ENCODE results near the gene TDRD12. TPM values are rescaled to one million over a fixed set of nuclear protein-coding genes. Genes with fewer than 3 reads are reported as not detected.
A peak's percentile ranks its signal among the peaks of the same experiment; 100 is the strongest.

The TDRD12 gene
- total and polyA plus RNA-seq, 2 of the 13 experiments (the other 11 are each of a cell fraction or from before 2014, with no cell fraction given), result 0.03 to 0.40 TPM

GRCh38 chr19:32869369-32869965 lies 149.9 kb downstream of the TDRD12 start, which contains the start of gene SLC7A9 (continued):
- no peak for TF ChIP-seq BATF2 (CRISPR knock-in tag; IDR thresholded peaks at IDR 0.05)
- no peak for TF ChIP-seq CBX1 (IDR thresholded peaks at IDR 0.05; ENCODE audit: low read depth)
- no peak for TF ChIP-seq ISL2 (CRISPR knock-in tag; IDR thresholded peaks at IDR 0.05)
- no peak for TF ChIP-seq HNRNPK (IDR thresholded peaks at IDR 0.05; ENCODE audit: low read depth, low read length, poor library complexity, severe bottlenecking)
- TF ChIP-seq ZBTB7A (CRISPR knock-in tag; IDR thresholded peaks at IDR 0.05), result no peak
- no peak for TF ChIP-seq GMEB1 (CRISPR knock-in tag; IDR thresholded peaks at IDR 0.05; ENCODE audit: borderline replicate concordance)
- TF ChIP-seq THRA (CRISPR knock-in tag; IDR thresholded peaks at IDR 0.05; ENCODE audit: borderline replicate concordance), result 0 out of 2 replicates have a peak, but pooled peaks have one; percentile 16
- TF ChIP-seq KMT2B (CRISPR knock-in tag; IDR thresholded peaks at IDR 0.05), result 0 out of 2 replicates have a peak, but pooled peaks have one; percentile 6
- TF ChIP-seq ETV5 (CRISPR knock-in tag; IDR thresholded peaks at IDR 0.05; ENCODE audit: borderline replicate concordance), result peak; percentile 24; the same call in 1 of the 2 replicates
- peak; percentile 42; the same call in 1 of the 2 replicates for TF ChIP-seq PHF21A (CRISPR knock-in tag; IDR thresholded peaks at IDR 0.05)
- TF ChIP-seq ZBTB37 (CRISPR knock-in tag; IDR thresholded peaks at IDR 0.05), result no peak
- TF ChIP-seq NFAT5 (CRISPR knock-in tag; IDR thresholded peaks at IDR 0.05), result no peak
- no peak for TF ChIP-seq MAX (IDR thresholded peaks at IDR 0.05)

All from HepG2 (cell line).